AG09319 (cell line): Measurements from ENCODE around the gene TAL2.

Source experiments
- DNase-seq: peaks from one replicate; pipeline ENCODE4 v3.0.0-alpha.2; 2010; ENCODE audit warnings: low read depth; ENCODE audit errors: extremely low read depth
- TF ChIP-seq, protein P1 (sequence below): IDR thresholded peaks from 2 replicates; pipeline ENCODE4 v1.5.1; 2011; ENCODE audit warnings: low read depth, mild to moderate bottlenecking, inconsistent platforms, low read length, moderate library complexity

The TAL2 gene

DNA sequence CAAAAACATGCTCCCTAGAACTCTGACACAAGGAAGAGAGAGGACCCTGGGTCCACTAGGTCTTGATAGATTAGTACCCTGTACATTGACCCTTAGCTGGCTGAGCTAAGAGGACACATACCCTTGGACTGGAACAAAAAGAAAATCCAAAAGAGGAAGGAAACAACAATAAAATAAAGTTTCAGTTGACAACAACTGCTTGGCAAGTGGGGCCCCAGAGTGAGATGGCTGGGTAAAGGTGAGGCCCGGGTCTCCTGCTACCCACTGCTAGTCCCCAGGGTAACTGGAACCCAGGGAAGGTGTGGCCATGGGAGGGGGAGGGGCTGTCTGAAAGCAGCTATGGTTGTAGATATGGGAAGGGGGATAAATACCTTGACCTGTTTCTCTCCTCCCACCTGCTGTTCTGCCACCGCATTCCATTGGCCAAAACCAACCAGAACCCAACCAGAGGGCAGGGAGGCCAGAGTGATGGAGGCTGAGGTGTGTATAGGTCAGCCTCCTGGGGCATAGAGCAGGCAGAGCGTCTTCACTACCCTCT lies 11.7 kb downstream of the TAL2 start:
- TF ChIP-seq, protein P1, sequence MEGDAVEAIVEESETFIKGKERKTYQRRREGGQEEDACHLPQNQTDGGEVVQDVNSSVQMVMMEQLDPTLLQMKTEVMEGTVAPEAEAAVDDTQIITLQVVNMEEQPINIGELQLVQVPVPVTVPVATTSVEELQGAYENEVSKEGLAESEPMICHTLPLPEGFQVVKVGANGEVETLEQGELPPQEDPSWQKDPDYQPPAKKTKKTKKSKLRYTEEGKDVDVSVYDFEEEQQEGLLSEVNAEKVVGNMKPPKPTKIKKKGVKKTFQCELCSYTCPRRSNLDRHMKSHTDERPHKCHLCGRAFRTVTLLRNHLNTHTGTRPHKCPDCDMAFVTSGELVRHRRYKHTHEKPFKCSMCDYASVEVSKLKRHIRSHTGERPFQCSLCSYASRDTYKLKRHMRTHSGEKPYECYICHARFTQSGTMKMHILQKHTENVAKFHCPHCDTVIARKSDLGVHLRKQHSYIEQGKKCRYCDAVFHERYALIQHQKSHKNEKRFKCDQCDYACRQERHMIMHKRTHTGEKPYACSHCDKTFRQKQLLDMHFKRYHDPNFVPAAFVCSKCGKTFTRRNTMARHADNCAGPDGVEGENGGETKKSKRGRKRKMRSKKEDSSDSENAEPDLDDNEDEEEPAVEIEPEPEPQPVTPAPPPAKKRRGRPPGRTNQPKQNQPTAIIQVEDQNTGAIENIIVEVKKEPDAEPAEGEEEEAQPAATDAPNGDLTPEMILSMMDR: no peak

DNA sequence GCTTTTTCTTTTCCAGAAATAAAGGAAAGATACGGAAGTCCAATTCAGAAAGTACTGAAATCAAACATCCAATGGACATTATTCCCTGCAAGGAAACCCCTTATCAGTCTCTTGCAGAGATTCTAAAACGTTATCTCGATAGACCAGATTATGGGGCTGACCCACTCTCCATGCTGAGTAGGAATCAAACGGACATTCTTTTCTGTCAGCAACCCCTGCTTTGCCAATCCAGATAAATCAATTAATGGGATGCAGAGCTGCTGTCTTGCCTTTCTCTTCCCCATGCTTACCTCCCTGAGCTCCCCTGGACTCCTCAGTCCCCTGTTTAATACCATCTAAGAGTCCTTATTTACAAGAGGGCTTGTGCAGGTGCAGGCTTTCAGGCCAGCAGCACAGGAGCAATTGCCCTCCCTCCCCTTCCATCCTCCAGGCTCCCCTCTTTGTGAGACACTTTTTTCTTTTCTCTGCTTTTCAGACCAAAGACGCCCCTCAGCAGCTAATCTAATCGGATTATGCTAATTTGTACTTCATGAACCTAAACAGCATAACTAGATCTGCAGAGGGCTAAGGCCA lies 14.2 kb downstream of the TAL2 start:
- DNase-seq: no peak
- TF ChIP-seq, protein P1: no peak

More for the DNA sequence above, 11.7 kb downstream of the TAL2 start:
- DNase-seq: no peak

DNA sequence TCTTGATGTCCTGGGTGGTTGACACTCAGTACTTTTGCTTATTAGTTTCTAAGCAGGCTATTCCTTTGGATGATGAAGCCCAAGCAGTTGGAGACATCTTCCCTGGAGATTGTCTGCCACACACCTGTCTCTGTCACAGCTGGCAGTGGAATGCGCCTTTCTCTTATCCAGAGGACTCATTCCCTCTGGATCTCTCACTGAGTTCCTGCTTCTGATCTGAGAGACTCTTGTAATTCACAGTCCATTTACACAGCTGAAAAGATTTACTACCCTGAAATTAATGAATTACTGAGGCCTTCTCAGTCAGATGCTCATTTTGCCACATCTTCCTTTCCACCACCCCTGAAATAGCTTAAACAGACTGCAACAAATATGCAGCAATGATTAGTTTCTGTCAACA lies 15.9 kb downstream of the TAL2 start:
- DNase-seq: no peak
- TF ChIP-seq, protein P1: no peak

DNA sequence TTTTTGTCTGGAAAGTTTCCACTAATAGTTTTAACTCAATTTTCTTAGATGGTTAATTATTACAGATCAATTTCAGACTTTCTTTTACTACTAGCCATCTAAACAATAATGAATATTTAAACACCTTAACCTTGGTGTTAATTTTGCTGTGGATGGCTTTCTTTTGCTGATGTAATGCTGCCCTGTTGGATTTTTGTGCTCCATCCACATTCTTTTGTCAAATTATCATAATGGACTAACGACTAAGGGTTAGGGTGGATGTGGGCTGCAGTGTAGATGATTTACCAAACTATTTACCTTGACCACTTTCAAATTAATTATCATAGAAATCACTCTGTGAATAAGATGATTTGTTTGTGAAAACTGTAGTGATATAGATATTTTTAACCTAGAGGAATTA lies 16.5 kb downstream of the TAL2 start:
- TF ChIP-seq, protein P1: no peak
- no peak for DNase-seq

DNA sequence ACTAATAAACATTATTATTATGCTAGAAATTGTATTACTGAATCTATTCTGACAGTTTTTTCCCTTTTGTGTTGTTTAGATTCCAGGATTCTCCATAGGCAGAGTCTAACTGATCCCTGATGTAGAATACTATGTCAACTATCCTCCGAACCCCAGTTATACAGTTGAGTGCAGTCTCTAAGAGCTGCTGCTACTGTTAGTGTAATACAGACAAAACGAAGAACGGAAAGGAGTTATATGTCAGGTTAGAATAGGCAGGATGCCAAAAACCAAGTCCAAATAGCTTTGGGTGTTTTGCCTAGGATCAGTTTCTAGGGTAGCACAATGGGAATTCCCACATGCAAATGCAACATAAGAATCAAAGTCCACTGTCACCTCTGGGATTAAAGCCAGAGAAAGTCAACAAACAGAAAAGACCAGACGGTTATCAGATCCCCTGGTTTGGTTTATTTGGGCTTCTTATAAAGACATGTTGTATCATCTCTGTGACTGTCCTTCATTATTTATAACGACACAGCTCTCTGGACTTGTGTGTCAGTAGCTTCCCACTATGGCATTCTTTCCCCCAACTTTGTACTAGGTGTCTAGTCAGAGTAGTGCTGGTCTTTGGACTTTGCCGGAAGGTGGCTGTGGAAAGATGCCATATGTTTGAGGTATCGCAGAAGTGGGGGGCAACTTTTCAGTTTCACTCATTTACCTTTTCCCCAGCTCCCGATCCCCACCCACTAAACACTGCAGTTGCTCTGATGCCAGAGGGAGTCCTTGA lies 17.2 kb downstream of the TAL2 start:
- TF ChIP-seq, protein P1: no peak
- DNase-seq: no peak

DNA sequence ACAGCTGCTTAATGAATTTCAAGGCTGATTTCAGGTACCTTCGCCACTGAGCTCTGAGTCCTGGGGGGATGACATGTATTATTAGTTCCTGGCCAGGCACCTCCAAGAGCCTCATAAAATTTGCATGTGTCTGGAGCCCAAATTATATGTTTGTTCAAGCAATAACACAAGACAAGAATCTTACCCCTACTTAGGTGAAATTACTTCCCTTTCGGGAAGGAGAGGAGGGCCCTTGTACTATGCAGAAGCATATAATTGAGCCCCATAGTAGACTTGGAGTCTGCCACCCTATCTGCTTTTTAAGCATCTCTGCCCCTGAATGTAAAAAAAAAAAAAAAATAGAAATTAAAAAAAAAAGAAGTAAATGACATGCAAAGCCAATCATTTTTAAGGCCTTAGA lies 19.1 kb downstream of the TAL2 start:
- TF ChIP-seq, protein P1: no peak
- no peak for DNase-seq

DNA sequence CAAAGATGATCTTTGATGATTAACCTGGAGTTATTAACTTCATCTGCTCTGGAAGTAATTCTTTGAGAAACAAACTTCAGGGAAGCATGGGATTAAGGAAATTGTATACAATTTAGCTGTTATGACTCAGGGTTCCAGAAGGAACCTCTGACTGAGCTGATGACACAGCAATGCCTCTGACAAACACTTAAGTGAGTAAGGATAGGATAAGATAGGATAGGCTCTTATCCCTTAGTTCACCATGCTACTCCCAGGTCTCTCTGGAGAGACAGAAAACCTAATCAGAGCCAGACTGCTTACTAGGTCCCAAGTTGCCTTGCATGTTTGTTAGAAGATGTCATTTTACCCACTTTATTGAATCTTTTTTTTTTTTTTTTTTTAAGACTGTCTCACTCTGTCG lies 19.5 kb downstream of the TAL2 start:
- DNase-seq: peak; percentile 2
- TF ChIP-seq, protein P1: no peak
